ENCODE data around the gene NUP214. TPM values are rescaled to one million over a fixed set of nuclear protein-coding genes. Genes with fewer than 3 reads are reported as not detected.
"Not testable (repeated sequence)": the region's sequence is repeated elsewhere in the genome, so short reads cannot be mapped to it uniquely, and the experiment has no call there.

Gene NUP214
- total RNA-seq, 1 experiment from 2014 or later = 36.1 TPM

GRCh38 chr9:131252120-131252519 is 126.7 kb downstream of the NUP214 start:
- Histone ChIP-seq H3K27ac (no peak overlapping the region), H3K4me3 (no peak overlapping the region), H3K4me1 (peaks cover 21% of the 10 kb centered on the region), H3K36me3 (no peaks in the 10 kb centered on the region), H3K9me3 (replicated peaks) (no peaks in the 10 kb centered on the region), H3K27me3 (no peaks in the 10 kb centered on the region)
- DNase-seq = no peak

- no peaks in the 10 kb centered on the region for H3K36me3 ChIP-seq
- H3K27me3 ChIP-seq = no peaks in the 10 kb centered on the region
- DNase-seq = peak; percentile 51 to 63
- H3K9me3 ChIP-seq (replicated peaks) = no peaks in the 10 kb centered on the region
- no peak overlapping the region for H3K4me3 ChIP-seq
- H3K4me1 ChIP-seq = peaks cover 21% of the 10 kb centered on the region
- H3K27ac ChIP-seq = peak overlapping the region; percentile 35
Observed at GRCh38 chr9:131253891-131254491, 128.6 kb downstream of the NUP214 start.

- Histone ChIP-seq H3K4me3 (no peak overlapping the region), H3K36me3 (no peaks in the 10 kb centered on the region), H3K27ac (peak overlapping the region; percentile 35), H3K27me3 (no peaks in the 10 kb centered on the region), H3K9me3 (replicated peaks) (no peaks in the 10 kb centered on the region), H3K4me1 (peaks cover 21% of the 10 kb centered on the region)
- DNase-seq = no peak
Observed at GRCh38 chr9:131254626-131255025, 129.2 kb downstream of the NUP214 start.

- no peak for DNase-seq
- no peaks in the 10 kb centered on the region for H3K27me3 ChIP-seq
- peak overlapping the region; percentile 21 for H3K27ac ChIP-seq
- H3K4me1 ChIP-seq = peaks cover 21% of the 10 kb centered on the region
- H3K4me3 ChIP-seq = peak overlapping the region; percentile 38; the same call in 1 of the 2 replicates
- no peaks in the 10 kb centered on the region for H3K36me3 ChIP-seq
- no peaks in the 10 kb centered on the region for H3K9me3 ChIP-seq (replicated peaks)
Observed at GRCh38 chr9:131255676-131256197, 130.4 kb downstream of the NUP214 start.

GRCh38 chr9:131257266-131258025 is 132.1 kb downstream of the NUP214 start:
- Histone ChIP-seq H3K36me3 (no peaks in the 10 kb centered on the region), H3K9me3 (replicated peaks) (no peaks in the 10 kb centered on the region), H3K4me1 (peaks cover 21% of the 10 kb centered on the region), H3K27ac (no peak overlapping the region), H3K4me3 (no peak overlapping the region), H3K27me3 (no peaks in the 10 kb centered on the region)
- DNase-seq = no peak

GRCh38 chr9:131258186-131258585 is 132.8 kb downstream of the NUP214 start:
- no peak overlapping the region for H3K27ac ChIP-seq
- no peak overlapping the region for H3K4me3 ChIP-seq
- H3K4me1 ChIP-seq = peaks cover 21% of the 10 kb centered on the region
- no peak for DNase-seq
- no peaks in the 10 kb centered on the region for H3K27me3 ChIP-seq
- H3K36me3 ChIP-seq = no peaks in the 10 kb centered on the region
- H3K9me3 ChIP-seq (replicated peaks) = no peaks in the 10 kb centered on the region

GRCh38 chr9:131258698-131259431 is 133.5 kb downstream of the NUP214 start:
- H3K27me3 ChIP-seq = no peaks in the 10 kb centered on the region
- H3K4me1 ChIP-seq = peaks cover 21% of the 10 kb centered on the region
- no peaks in the 10 kb centered on the region for H3K36me3 ChIP-seq
- no peak overlapping the region for H3K27ac ChIP-seq
- H3K9me3 ChIP-seq (replicated peaks) = no peaks in the 10 kb centered on the region
- DNase-seq = no peak
- no peak overlapping the region for H3K4me3 ChIP-seq

- peaks cover 18% of the 10 kb centered on the region for H3K4me1 ChIP-seq
- H3K36me3 ChIP-seq = no peaks in the 10 kb centered on the region
- no peak overlapping the region for H3K27ac ChIP-seq
- no peak for DNase-seq
- no peaks in the 10 kb centered on the region for H3K9me3 ChIP-seq (replicated peaks)
- no peak overlapping the region for H3K4me3 ChIP-seq
- no peaks in the 10 kb centered on the region for H3K27me3 ChIP-seq
Observed at GRCh38 chr9:131259432-131259898, 134.1 kb downstream of the NUP214 start.

GRCh38 chr9:131259916-131260597 is 134.7 kb downstream of the NUP214 start:
- no peak for DNase-seq
- Histone ChIP-seq H3K27me3 (no peaks in the 10 kb centered on the region; the same call in 1 of the 2 replicates), H3K4me1 (peaks cover 20% of the 10 kb centered on the region), H3K4me3 (no peak overlapping the region), H3K9me3 (replicated peaks) (no peaks in the 10 kb centered on the region), H3K36me3 (no peaks in the 10 kb centered on the region), H3K27ac (no peak overlapping the region)

- no peaks in the 10 kb centered on the region for H3K36me3 ChIP-seq
- H3K4me3 ChIP-seq = no peak overlapping the region
- H3K27ac ChIP-seq = no peak overlapping the region
- no peak for DNase-seq
- no peaks in the 10 kb centered on the region; the same call in 1 of the 2 replicates for H3K27me3 ChIP-seq
- no peaks in the 10 kb centered on the region for H3K9me3 ChIP-seq (replicated peaks)
- H3K4me1 ChIP-seq = peaks cover 22% of the 10 kb centered on the region
Observed at GRCh38 chr9:131260751-131261452, 135.5 kb downstream of the NUP214 start.

- H3K4me1 ChIP-seq = peaks cover 15% of the 10 kb centered on the region; the same call in 1 of the 2 replicates
- no peak overlapping the region for H3K27ac ChIP-seq
- no peak for DNase-seq
- no peaks in the 10 kb centered on the region for H3K36me3 ChIP-seq
- no peak overlapping the region for H3K4me3 ChIP-seq
- no peaks in the 10 kb centered on the region; the same call in 1 of the 2 replicates for H3K27me3 ChIP-seq
- H3K9me3 ChIP-seq (replicated peaks) = no peaks in the 10 kb centered on the region
Observed at GRCh38 chr9:131262327-131263032, 137.1 kb downstream of the NUP214 start.

- H3K4me1 ChIP-seq = peaks cover 15% of the 10 kb centered on the region; the same call in 1 of the 2 replicates
- not testable (repeated sequence) for H3K4me3 ChIP-seq; H3K27me3 ChIP-seq; DNase-seq; H3K36me3 ChIP-seq; H3K9me3 ChIP-seq (replicated peaks); H3K27ac ChIP-seq
Observed at GRCh38 chr9:131263033-131263343, 137.6 kb downstream of the NUP214 start.

- Histone ChIP-seq H3K27me3 (no peaks in the 10 kb centered on the region; the same call in 1 of the 2 replicates), H3K9me3 (replicated peaks) (no peaks in the 10 kb centered on the region), H3K27ac (no peak overlapping the region), H3K4me3 (no peak overlapping the region), H3K36me3 (no peaks in the 10 kb centered on the region), H3K4me1 (peaks cover 15% of the 10 kb centered on the region; the same call in 1 of the 2 replicates)
- DNase-seq = no peak
Observed at GRCh38 chr9:131263701-131264100, 138.3 kb downstream of the NUP214 start.
